Measurements from ENCODE around the gene PFDN4.

The PFDN4 gene, protein sequence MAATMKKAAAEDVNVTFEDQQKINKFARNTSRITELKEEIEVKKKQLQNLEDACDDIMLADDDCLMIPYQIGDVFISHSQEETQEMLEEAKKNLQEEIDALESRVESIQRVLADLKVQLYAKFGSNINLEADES

DNA sequence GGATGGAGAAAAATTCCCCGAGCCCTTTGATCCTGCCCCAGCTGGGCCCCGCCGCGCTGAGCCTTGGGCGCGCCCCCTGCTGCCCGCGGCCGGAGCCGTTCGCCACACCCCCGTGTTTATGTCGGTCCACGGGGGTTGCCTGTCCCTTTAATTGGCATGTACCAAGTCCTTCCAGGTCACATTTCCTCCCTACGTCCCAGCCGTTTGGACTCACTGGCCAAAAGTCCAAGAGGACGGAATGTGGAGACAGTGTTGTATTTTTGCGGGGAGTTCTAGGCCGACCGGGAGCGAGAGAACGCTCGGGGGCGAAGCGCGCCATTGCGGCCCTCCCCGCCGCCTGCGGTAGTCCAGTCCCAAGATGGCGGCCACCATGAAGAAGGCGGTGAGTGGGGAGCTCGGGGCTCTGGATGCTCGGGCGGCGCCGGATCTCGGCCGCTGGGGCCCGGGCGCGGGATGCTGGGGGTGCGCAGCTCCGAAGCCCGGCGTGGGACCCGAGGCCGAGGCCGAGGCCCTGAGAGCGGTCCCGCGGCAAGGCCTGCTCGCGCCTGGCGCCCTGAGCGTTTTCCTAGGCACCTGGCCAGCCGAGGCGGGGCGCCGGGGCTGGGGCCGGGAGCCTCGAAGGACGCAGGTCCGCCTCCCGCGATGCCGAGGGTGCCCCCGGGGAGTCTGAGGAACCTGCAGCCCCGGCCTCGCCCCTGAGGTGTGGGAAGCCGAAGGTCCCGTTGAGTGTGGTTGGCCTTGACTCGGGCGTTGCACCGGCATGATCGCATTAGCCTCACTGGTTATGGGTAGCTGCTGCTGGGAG lies at the start of gene PFDN4:
Gene PFDN4, plus strand, starts transcription at position 345 of the 805 bp plus-strand sequence. Its CDS starts 14 bp downstream, at position 359.
- DNase-seq = peak; percentile 74

DNA sequence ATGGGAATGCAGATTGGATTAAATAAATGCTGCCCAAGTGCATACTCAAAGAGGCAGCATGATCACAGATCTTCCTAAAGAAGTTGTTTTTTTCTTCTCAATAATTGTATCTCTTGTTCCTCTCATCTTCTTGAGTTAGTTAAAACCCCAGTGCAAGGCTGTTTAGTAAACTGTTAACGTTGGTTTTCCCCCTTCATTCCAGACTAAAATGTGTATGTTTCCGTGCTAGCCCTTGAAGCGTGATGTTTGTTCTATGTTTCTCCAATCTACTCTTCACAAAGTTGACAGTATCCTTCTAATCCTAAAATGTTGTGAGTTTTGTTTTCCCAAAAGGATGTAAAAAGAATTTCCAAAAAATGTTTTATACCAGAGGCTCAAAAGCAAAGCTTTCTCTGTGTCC lies 49.7 kb upstream of the PFDN4 start:
- DNase-seq = no peak

DNA sequence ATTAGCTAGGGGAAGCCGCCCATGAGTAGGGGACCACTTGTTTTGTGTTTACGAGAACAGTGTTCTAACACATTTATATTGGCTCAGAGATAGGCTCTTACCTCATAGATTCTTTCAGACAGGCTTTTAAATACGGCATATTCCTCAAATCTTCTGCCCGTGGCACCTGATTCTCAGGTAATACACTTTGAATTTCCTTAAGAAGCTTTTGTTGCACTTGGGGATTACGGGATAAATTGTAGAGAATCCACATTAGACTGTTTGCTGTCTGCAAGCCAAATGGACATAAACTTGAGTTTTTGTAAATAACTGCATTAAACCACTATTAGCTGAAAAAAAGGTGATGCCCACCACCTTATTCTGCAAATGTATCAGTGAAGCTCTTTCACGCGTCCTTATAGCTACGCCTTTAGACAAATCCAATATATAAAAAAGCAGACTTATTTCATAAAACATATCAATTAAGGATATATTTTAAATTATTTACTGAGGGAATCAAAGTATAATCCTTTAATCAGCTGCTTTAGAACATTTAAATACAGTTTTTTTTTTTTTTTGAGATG lies 49.0 kb upstream of the PFDN4 start:
- no peak for DNase-seq

DNA sequence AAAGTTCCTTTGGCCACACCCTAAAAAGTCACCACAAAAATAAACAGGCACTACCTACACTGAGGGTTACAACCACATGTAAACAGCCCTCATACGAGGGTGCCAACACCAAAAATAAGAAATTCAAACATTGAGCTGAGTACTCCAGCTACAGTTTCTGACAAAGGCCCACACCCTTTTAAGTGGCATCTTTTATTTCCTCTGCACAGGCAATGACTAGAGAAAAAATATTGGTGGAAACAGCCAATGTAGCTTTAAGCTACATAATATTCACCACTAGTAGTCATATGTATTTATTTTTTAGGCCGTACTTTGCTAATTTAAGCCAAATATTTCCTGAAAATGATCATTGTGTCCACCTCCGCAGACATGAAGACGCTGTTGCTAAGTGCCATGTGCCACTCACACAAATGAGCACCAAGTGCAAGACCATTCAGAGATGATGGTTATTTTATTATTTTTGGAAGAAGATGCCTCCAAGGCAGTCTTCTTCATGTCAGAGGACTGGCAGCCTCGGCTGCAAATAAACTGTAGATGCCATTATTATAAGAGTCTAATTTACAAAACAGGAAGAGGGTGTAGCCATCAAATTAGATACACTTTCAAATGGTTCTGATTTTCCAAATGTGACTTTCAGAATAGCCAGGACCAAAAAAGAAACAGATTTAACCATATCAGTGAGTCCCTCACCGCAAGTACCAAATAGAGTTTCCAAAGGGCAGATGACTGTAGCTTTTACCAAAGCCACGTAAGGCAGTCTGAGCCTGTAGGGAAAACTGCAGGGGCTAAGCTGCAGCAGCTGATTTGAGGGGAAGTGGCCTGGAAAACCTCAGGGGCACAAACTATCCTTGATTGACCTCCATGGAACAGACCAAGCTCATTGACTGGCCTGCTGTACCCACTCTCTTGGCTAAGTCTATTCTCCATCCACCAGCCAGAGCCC lies 47.6 kb upstream of the PFDN4 start:
- DNase-seq = no peak

DNA sequence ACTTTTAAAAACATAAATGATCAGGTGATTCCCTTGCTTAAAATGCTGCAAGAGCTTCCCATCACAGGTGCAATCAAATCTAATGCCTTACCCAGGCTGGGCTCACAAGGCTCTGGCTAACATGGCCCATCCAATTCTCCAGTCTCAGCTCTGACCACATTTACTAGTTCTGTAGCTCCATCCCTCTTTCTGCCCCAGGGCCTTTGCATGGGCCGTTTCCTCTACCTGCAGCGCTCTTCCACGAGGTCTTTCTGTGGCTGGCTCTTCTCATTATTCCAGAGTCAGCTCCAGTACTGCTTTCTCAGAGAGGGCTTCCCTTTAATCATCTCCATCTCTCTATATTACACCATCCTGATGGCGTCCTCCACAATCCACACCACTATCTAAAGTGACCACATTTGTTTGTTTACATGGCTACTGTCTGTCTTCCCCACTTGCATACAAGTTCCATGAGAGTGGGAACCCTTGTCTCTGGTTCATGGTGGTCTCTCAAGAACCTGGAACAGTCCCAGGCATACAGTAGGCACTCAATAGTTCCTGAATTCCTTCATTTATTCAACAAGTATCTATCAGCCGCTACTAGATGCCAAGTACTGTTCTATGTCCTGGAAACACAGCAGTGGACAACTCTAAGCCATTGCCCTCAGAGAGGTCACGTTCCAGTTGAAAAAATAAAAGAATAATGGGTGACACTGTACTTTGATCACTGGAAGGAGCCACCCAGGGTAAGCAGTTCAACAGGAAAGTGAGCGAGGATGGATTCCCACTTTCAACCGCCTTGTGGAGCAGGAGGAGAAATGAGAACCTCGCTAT lies 46.7 kb upstream of the PFDN4 start:
- no peak for DNase-seq

DNA sequence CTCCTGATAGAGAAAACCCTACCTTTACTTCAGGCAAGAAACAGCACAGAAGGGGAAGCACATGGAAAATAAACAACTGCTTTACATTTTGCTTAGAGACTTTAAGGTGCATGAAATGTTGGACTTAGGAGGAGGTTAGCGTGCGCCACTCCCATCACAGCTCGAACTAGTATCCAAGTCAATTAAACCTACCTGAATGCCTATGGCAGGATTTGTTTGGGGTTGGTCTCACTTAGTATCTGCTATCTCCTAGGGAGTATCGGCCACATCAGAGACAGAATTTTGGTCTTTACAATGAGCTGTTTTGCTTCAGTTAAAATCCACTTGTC lies 46.1 kb upstream of the PFDN4 start:
- DNase-seq = no peak

DNA sequence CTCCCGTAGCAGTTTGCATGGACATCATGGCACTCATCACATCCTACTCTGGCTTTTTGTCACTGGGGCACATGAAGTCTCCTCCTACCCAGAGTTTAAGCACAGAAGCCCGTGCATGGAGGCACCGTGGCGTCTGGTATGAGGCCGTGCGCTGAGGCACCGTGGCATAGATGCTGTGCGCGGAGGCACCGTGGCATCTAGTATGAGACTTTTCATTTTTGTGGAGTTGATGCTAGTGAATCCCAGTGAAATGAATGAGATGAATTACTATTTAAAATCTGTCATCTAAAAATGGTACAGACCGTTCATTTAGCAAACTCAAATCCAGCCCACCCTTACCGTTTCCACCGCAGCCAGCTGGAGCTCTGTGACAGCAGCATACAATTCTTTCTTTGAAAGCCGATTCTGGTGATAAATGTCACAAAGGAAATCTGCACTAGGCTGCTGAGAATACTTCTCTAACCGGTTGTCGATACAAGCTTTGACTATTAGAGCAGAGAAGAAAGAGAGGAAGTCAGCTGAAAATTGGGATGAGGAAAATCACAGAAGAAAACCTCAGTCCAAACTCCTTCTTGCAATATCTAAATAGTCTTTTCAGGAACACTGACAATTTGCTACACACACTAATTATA lies 45.4 kb upstream of the PFDN4 start:
- DNase-seq = no peak

DNA sequence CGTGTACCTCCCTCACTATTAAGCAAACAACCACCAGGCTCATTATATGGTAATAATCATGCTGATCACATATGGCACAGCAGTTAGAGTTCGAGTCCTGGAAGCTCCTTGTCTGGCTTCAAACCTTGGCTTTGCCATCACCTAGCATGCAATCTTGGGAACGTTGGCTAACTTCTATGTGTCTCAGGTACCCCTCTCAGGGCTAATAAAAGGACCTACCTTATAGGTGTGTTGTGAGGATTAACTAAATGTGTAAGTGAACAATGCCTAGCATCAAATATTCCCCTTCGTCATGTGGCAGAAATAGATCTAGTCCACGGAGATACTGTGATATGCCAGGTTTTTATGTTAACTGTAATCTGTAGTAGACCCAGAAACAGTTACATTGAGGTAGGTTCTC lies 44.5 kb upstream of the PFDN4 start:
- no peak for DNase-seq

DNA sequence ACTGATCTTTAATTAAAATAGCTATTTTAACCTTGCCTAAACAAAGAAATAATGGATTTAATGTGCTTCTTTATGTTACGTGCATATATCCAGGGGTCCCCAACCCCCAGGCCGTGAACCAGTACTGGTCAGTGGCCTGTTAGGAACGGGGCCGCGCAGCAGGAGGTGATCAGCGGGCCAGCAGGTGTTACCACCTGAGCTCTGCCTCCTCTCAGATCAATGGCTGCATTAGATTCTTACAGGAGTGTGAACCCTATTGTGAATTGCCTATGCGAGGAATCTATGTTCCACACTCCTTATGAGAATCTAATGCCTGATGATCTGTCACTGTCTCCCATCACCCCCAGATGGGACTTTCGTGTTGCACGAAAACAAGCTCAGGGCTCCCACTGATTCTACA lies 42.9 kb upstream of the PFDN4 start:
- DNase-seq = no peak

DNA sequence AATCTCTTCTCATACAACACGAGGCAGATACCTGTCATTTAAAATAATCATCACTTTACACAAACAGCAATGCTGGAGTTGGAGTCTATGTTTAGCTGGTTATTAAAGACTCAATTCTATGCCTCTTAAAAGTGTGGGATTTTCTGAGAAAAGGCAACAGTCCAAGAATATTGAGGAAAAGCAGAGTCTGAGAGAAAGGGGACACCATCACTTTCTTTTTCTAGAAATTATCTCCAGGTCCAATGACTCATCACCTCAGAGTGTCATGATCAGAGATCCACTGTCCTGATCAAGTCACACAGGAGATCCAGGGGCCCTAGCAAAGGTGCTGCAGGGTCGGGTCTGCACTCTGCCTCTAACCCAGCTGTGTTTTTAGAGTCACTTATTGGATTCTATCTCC lies 42.1 kb upstream of the PFDN4 start:
- no peak for DNase-seq

DNA sequence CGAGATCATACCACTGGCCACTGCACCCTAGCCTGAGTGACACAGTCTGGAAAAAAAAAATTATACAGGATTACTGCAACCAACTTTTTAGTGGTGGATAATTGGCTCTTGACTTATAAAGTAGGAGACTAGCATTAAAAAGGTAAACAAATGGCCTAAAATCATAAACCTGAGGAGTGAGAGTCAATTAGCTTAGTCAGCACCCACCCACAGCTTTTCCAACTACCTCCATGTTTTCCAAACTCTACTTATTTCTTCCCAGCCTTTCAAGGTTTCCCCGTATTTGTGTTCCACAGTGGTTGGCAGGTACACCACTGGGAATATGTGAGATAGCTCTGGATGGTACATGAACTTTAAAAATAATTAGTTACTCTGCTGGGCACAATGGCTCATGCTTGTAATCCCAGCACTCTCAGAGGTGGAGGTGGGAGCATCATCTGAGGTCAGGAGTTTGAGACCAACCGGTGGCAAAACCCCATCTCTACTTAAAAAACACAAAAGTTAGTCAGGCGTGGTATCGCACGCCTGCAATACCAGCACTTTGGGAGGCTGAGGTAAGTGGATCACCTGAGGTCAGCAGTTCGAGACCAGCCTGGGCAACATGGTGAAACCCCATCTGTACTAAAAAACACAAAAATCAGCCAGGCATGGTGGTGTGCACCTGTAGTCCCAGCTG lies 40.8 kb upstream of the PFDN4 start:
- DNase-seq = no peak

DNA sequence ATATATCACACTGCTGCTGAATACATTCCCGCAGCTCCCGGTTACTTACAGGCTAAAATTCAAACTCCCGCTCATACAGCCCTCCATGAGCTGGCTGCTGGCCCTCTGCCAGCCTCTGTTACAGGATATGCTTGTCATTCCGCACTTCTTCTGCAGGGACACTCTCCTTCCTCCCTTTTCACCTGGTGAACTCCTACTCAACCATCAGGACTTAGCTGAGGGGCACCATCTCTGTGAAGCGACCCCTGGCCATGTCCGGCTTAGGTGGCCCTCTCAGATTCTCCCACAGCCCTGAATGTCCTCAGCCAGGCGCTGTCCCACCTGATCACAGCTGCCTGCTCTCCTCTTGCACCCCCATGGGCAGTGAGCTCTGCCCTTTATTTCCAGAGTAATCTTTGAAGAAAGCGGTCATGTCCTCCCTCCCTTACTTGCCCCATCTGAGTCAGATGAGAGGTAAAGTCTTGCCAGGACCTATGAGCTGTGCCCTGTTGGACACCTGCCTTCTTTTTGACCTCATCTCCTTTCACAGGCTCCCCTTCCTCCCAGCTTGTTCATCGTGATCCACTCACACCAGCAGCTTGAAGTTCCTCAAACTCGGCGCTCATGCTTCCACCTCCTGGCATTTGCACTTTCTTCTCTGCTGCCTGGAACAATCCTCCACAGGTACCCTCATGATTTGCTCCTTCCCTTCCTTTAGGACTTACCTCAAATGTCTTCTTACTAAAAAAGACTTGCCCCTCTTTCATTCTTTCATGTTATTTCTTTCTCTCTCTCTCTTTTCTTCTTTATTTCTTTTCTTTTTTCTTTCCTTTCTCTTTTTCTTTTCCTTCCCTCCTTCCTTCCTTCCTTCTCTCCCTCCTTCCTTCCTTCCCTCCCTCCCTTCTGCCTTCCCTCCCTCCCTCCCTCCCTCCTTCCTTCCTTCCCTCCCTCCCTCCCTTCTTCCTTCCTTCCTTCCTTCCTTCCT lies 39.7 kb upstream of the PFDN4 start:
- DNase-seq = peak; percentile 51

DNA sequence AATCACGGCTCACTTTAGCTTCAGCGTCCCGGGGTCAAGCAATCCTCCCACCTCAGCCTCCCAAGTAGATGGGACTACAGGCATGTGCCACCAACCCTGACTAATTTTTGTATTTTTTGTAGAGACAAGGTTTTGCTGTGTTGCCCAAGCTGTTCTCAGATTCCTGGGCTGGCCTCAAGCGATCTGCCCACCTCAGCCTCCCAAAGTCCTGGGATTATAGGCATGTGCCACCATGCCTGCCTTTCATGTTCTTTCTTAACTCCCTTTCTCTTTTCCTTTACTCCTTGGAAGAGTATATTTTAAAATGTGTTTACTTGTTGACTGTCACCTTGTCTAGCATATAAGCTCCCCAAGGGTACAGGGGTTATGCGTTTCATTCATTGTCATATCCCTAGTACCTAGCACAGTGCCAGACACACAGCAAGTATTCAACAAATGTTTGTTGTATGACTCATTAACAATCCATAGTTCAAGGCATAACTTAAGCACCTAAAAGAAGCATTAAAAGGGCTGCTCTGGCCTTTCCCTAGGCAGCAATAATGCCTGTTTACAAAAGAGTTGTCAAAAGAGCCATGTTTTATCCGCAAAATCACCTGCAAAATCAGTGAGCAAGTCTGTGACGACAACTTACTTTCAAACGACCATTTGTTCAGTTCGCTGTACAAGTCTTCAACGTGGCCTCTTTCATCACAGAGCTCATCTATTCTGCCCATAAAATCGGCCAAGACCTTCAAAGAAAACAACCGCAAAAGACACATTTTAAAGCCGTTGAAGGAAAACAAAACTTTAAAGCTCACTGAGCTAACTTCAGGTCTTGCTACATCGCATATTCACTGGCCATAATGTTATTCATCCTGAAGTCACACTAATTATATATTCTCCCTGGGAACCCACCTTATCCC lies 38.7 kb upstream of the PFDN4 start:
- DNase-seq = no peak

DNA sequence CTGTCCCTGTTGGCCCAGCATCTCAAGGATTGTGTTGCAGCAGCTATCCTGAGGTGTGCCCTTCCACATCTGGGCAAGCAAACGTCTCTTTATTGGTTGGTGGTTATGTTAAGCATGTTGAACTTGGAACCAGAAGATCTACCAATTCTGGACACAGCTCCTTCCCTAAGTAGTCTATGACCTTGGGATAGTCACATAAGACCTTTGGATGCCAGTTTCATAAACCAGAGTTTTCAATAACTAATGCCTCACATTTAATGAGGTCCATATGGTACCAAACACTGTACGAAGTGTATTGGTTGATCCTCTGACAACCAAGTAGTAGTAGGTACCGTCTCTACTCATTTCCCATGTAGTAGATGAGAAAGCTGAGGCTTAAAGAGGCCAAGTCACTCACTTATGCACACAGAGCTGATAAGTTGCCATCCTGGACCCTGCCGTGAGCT lies 37.8 kb upstream of the PFDN4 start:
- DNase-seq = no peak

DNA sequence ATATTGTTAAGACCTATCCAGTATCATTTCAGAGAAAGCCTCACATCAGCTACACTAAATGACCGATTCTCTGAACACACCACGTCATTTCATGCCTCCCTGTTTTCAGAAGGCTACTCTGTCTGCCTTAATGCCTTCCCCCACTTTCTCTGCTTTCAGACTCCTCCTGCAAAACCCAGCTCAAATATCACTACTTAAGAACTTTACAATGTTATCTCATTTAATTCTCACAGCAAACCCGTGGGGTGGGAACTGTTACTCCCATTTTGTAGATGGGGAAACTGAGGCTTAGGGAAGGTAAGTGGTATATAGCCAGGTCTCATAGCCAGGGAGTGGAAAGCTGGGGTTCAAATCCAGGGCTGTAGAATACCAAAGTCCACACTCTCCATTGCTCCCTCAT lies 36.9 kb upstream of the PFDN4 start:
- no peak for DNase-seq

DNA sequence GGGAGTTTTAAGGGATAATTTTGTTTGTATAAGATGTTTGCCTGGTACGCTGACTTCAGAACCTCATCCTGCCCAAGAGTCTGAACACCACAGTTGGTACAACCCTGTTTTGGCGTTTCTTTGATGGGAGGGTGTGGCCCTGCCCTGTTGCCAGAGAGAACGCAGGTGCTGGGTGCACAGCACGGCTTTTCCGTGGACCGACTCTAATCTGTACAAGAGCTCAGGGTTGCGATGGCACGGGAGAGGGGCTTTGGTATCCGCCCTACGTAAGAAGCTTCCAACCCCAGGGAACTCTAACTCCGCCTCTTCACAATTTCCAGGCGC lies 35.4 kb upstream of the PFDN4 start:
- peak; percentile 74 for DNase-seq

DNA sequence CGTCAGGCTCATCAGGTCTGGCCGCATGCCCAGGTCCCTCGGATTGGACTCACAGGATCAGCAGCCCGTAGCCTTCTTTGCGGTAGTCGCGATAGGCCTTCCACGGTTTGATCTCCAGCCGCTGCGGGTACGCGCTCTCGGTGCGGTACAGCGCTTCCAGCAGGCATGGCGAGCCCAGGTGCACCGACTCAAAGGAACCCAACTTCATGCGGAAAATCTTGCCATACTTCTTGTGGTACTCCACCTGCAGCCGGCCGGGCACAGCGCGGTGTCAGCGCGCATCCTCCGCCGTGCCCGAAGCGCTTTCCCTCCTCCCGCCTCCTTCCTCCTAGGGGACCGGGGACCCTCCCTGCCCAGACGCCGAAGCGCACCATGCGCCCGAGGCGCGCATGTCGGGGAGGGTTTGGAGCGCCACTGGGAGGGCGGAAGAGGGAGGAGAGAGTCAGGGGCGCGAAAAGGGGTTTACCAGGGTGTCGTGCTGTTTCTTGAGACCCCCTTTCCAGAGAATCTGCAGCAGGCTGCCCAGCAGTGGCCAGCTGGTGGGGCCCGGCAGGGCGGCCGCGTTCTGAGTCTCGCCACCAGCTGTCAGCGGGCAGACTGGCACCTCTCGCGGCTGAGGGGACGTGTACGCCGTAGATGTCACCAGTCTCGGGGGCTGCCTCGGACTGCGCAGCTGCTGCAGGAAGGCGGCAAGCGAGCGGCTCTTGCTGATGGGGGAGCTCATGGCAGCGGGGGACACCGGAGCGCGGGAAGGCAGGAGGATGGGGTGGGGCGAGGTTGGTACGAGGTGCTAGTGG lies 34.8 kb upstream of the PFDN4 start:
- DNase-seq = peak; percentile 54
